ENCODE measurements around the gene C22orf23.
"Not testable (repeated sequence)": the region's sequence is repeated elsewhere in the genome, so short reads cannot be mapped to it uniquely, and the experiment has no call there.

Gene C22orf23

GRCh38 chr22:37981282-37982011 lies 28.0 kb upstream of the C22orf23 start:
- DNase-seq: no peak

- no peak for DNase-seq
Observed at GRCh38 chr22:37979782-37980181, 26.4 kb upstream of the C22orf23 start.

GRCh38 chr22:37976547-37976946 lies 23.1 kb upstream of the C22orf23 start:
- no peak for DNase-seq

- not testable (repeated sequence) for DNase-seq
Observed at GRCh38 chr22:37976022-37976421, 22.6 kb upstream of the C22orf23 start.

GRCh38 chr22:37975153-37975552 lies 21.8 kb upstream of the C22orf23 start:
- DNase-seq: no peak

- no peak for DNase-seq
Observed at GRCh38 chr22:37973271-37974170, 20.1 kb upstream of the C22orf23 start.

GRCh38 chr22:37972527-37972926 lies 19.1 kb upstream of the C22orf23 start:
- DNase-seq: no peak

- DNase-seq: no peak
Observed at GRCh38 chr22:37971475-37972434, 18.4 kb upstream of the C22orf23 start.

GRCh38 chr22:37970864-37971263 lies 17.5 kb upstream of the C22orf23 start:
- DNase-seq: no peak

- DNase-seq: no peak
Observed at GRCh38 chr22:37968452-37969251, 15.3 kb upstream of the C22orf23 start.

GRCh38 chr22:37967637-37968451 lies 14.4 kb upstream of the C22orf23 start:
- DNase-seq: no peak

GRCh38 chr22:37967147-37967546 lies 13.7 kb upstream of the C22orf23 start:
- no peak for DNase-seq

GRCh38 chr22:37965940-37966664 lies 12.7 kb upstream of the C22orf23 start:
- no peak for DNase-seq

GRCh38 chr22:37961062-37961461 lies 7.7 kb upstream of the C22orf23 start:
- DNase-seq: no peak

- DNase-seq: no peak
Observed at GRCh38 chr22:37959231-37959825, 5.9 kb upstream of the C22orf23 start.

GRCh38 chr22:37957232-37957631 lies 3.8 kb upstream of the C22orf23 start:
- DNase-seq: no peak

- DNase-seq: not testable (repeated sequence)
Observed at GRCh38 chr22:37955825-37956397, 2.5 kb upstream of the C22orf23 start.

GRCh38 chr22:37954686-37955085 lies 1.3 kb upstream of the C22orf23 start:
- DNase-seq: no peak

GRCh38 chr22:37953062-37953436 lies 352 bp downstream of the C22orf23 start:
- DNase-seq: no peak

GRCh38 chr22:37952629-37953028 lies 772 bp downstream of the C22orf23 start:
- DNase-seq: not testable (repeated sequence)

Data from activated naive CD4-positive, alpha-beta T cell treated with anti-CD3 and anti-CD28 coated beads, Interleukin-2, amount 50 U/mL, for 16 hours (primary cell).